Measurements from ENCODE around the gene C1orf210. TPM values are rescaled to one million over a fixed set of nuclear protein-coding genes. Genes with fewer than 3 reads are reported as not detected.

Gene C1orf210
- total RNA-seq, 2 experiments from 2014 or later, result not detected

GRCh38 chr1:43315963-43316737 lies 30.8 kb upstream of the C1orf210 start:
- CTCF ChIA-PET, result no interaction called here
- no peaks in the 10 kb centered on the region for H3K9me3 Mint-ChIP-seq
- H3K36me3 Mint-ChIP-seq (ENCODE audit: low read depth), result no peaks in the 10 kb centered on the region
- peaks cover 4% of the 10 kb centered on the region for H3K4me1 Mint-ChIP-seq (ENCODE audit: low read depth)
- ATAC-seq (no peak), DNase-seq (no peak)
- no peak overlapping the region for H3K4me3 Mint-ChIP-seq
- intact Hi-C loops (cut with micrococcal nuclease), result no loop called here
- POLR2A ChIA-PET, result no interaction called here
- no peak overlapping the region for H3K27ac Mint-ChIP-seq
- H3K27me3 Mint-ChIP-seq, result no peaks in the 10 kb centered on the region
- TF ChIP-seq CTCF (IDR thresholded peaks at IDR 0.05), result no peak

- ATAC-seq (no peak), DNase-seq (no peak)
- ChIA-PET CTCF (no interaction called here), POLR2A (interaction anchor here (0.6 kb wide), 1 partner anchor 96 kb away, joined by 3 read pairs; no protein-coding TSS in a partner anchor)
- Mint-ChIP-seq H3K4me1 (ENCODE audit: low read depth) (peaks cover 4% of the 10 kb centered on the region), H3K36me3 (ENCODE audit: low read depth) (no peaks in the 10 kb centered on the region), H3K9me3 (no peaks in the 10 kb centered on the region), H3K27me3 (no peaks in the 10 kb centered on the region), H3K27ac (no peak overlapping the region), H3K4me3 (no peak overlapping the region)
- no peak for TF ChIP-seq CTCF (IDR thresholded peaks at IDR 0.05)
- intact Hi-C loops (cut with micrococcal nuclease), result no loop called here
These were observed 30.1 kb upstream of the C1orf210 start for GRCh38 chr1:43315481-43315880.

- CTCF ChIA-PET, result no interaction called here
- ATAC-seq, result no peak
- Mint-ChIP-seq H3K27me3 (no peaks in the 10 kb centered on the region), H3K4me1 (ENCODE audit: low read depth) (peaks cover 4% of the 10 kb centered on the region), H3K27ac (no peak overlapping the region), H3K9me3 (no peaks in the 10 kb centered on the region), H3K4me3 (no peak overlapping the region), H3K36me3 (ENCODE audit: low read depth) (no peaks in the 10 kb centered on the region)
- no peak for TF ChIP-seq CTCF (IDR thresholded peaks at IDR 0.05)
- POLR2A ChIA-PET, result no interaction called here
- intact Hi-C loops (cut with micrococcal nuclease), result no loop called here
- no peak for DNase-seq
These were observed 28.9 kb upstream of the C1orf210 start for GRCh38 chr1:43314233-43314632.

- Mint-ChIP-seq H3K27me3 (no peaks in the 10 kb centered on the region), H3K9me3 (no peaks in the 10 kb centered on the region), H3K4me3 (no peak overlapping the region), H3K4me1 (ENCODE audit: low read depth) (peaks cover 4% of the 10 kb centered on the region), H3K27ac (no peak overlapping the region), H3K36me3 (ENCODE audit: low read depth) (no peaks in the 10 kb centered on the region)
- CTCF ChIA-PET, result no interaction called here
- intact Hi-C loops (cut with micrococcal nuclease), result no loop called here
- POLR2A ChIA-PET, result no interaction called here
- ATAC-seq (no peak), DNase-seq (no peak)
- no peak for TF ChIP-seq CTCF (IDR thresholded peaks at IDR 0.05)
These were observed 28.4 kb upstream of the C1orf210 start for GRCh38 chr1:43313771-43314170.

- Mint-ChIP-seq H3K27ac (no peak overlapping the region), H3K27me3 (no peaks in the 10 kb centered on the region), H3K9me3 (no peaks in the 10 kb centered on the region), H3K36me3 (ENCODE audit: low read depth) (no peaks in the 10 kb centered on the region), H3K4me3 (no peak overlapping the region), H3K4me1 (ENCODE audit: low read depth) (peaks cover under 1% of the 10 kb centered on the region)
- no peak for DNase-seq
- no peak for TF ChIP-seq CTCF (IDR thresholded peaks at IDR 0.05)
- ChIA-PET POLR2A (no interaction called here), CTCF (no interaction called here)
- ATAC-seq, result no peak
- intact Hi-C loops (cut with micrococcal nuclease), result no loop called here
These were observed 27.5 kb upstream of the C1orf210 start for GRCh38 chr1:43312663-43313515.
